ENCODE measurements around the gene BORCS6. TPM values are rescaled to one million over a fixed set of nuclear protein-coding genes. Genes with fewer than 3 reads are reported as not detected.

Gene BORCS6
- total and polyA plus RNA-seq, 9 of the 15 experiments (the other 6 are each of a cell fraction or from before 2014, with no cell fraction given) = 0.01 to 7.4 (median 2.3) TPM

GRCh38 chr17:8222630-8223355, 32.8 kb upstream of the BORCS6 start (continued):
- TF ChIP-seq ZNF518B (CRISPR knock-in tag; IDR thresholded peaks at IDR 0.05) = no peak
- peak; percentile 57 for TF ChIP-seq RBBP5 (IDR thresholded peaks at IDR 0.05; ENCODE audit: borderline replicate concordance, insufficient read depth, low read length, poor library complexity, severe bottlenecking)
- peak; percentile 66; the same call in 1 of the 2 replicates for TF ChIP-seq HINFP (tag; conservative IDR thresholded peaks at IDR 0.05; ENCODE audit: low read depth)
- no peak; the same call in 1 of the 2 replicates for TF ChIP-seq NFRKB (IDR thresholded peaks at IDR 0.05; ENCODE audit: low read depth)
- TF ChIP-seq ZBED1 (IDR thresholded peaks at IDR 0.05) = no peak; the same call in 1 of the 2 replicates
- peak; percentile 59; the same call in 1 of the 2 replicates for TF ChIP-seq ZNF212 (CRISPR knock-in tag; IDR thresholded peaks at IDR 0.05)
- peak; percentile 92 for TF ChIP-seq CXXC5 (CRISPR knock-in tag; IDR thresholded peaks at IDR 0.05)
- no peak for TF ChIP-seq TAF15 (IDR thresholded peaks at IDR 0.05; ENCODE audit: low read depth, low read length)
- TF ChIP-seq TCF7L2 (IDR thresholded peaks at IDR 0.05; ENCODE audit: low read depth, low read length) = no peak
- TF ChIP-seq TFAP4 (CRISPR knock-in tag; IDR thresholded peaks at IDR 0.05; ENCODE audit: borderline replicate concordance) = peak; percentile 41; the same call in 1 of the 2 replicates
- TF ChIP-seq RNF2 (IDR thresholded peaks at IDR 0.05) = peak; percentile 47; the same call in 1 of the 2 replicates
- peak; percentile 72 for TF ChIP-seq BDP1 (IDR thresholded peaks at IDR 0.05; ENCODE audit: insufficient read depth, insufficient read length)
- peak; percentile 15 for TF ChIP-seq TAF1 (IDR thresholded peaks at IDR 0.05; ENCODE audit: control insufficient read depth, extremely low read depth, insufficient read depth, low read length, severe bottlenecking)
- peak; percentile 14; the same call in 1 of the 2 replicates for TF ChIP-seq CTBP1 (IDR thresholded peaks at IDR 0.05; ENCODE audit: borderline replicate concordance)
- peak; percentile 87 for TF ChIP-seq NFIC (IDR thresholded peaks at IDR 0.05)
- no peak for TF ChIP-seq ARID2 (IDR thresholded peaks at IDR 0.05)
- TF ChIP-seq ZBTB11 (CRISPR knock-in tag; IDR thresholded peaks at IDR 0.05) = peak; percentile 68 to 93 (median 92); a peak in 4 of 6 replicates
- no peak for TF ChIP-seq DMBX1 (CRISPR knock-in tag; IDR thresholded peaks at IDR 0.05; ENCODE audit: borderline replicate concordance)
